D721Med (cell line): ENCODE data around the gene ZNF19.

ENCODE experiments used
- DNase-seq: peaks from one replicate; pipeline ENCODE4 v3.0.0; 2011; ENCODE audit warnings: low spot score; ENCODE audit not compliant: insufficient read length
- FAIRE-seq: peaks from 2 replicates; lab custom pipeline; 2011; peaks lifted over from hg19 to GRCh38; lab: Jason Lieb, UNC
- TF ChIP-seq, protein P1 (sequence below): IDR thresholded peaks from 2 replicates; pipeline ENCODE4 v1.5.1; 2012; ENCODE audit warnings: mild to moderate bottlenecking, control low read depth; ENCODE audit not compliant: insufficient read depth; ENCODE audit errors: missing control alignments

The ZNF19 gene

DNA sequence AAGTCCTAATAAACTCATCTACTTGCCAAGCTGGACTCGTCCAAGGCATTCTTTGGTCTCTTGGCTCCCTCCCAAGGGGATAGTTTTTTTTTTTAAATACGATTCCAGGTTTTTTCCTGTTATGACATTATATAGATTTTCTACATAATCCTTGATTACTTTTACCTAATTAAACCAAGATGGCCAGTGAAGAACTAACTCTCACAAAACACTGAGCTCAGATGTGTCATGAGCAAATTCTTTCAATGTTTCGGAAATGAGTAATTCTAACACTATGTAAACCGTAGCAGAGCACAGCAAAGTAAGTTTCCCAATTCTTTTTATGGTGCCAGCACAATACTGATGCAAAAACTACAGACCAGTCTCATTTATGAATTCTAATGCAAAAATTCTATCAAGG, 28.9 kb downstream of the ZNF19 start:
- TF ChIP-seq, protein P1, sequence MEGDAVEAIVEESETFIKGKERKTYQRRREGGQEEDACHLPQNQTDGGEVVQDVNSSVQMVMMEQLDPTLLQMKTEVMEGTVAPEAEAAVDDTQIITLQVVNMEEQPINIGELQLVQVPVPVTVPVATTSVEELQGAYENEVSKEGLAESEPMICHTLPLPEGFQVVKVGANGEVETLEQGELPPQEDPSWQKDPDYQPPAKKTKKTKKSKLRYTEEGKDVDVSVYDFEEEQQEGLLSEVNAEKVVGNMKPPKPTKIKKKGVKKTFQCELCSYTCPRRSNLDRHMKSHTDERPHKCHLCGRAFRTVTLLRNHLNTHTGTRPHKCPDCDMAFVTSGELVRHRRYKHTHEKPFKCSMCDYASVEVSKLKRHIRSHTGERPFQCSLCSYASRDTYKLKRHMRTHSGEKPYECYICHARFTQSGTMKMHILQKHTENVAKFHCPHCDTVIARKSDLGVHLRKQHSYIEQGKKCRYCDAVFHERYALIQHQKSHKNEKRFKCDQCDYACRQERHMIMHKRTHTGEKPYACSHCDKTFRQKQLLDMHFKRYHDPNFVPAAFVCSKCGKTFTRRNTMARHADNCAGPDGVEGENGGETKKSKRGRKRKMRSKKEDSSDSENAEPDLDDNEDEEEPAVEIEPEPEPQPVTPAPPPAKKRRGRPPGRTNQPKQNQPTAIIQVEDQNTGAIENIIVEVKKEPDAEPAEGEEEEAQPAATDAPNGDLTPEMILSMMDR, result no peak
- DNase-seq (no peak), FAIRE-seq (no peak)

DNA sequence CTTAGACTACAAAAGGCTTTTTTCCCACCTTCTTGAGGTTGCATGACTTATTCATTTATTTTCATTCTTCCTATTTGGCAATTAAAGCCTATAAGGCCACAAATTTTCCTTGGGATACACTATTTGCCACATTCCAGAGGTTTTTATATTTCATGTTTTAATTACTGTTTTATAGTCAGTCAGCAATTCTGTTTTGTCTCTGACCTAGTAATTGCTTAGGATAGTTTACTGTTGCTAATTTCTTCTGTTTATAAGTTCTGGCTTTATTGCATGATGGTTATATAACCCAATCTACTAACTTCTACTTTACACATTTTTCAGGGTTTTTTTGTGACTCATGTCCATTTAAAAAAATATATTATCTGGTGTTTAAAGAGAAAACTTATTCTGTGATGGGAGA, 29.6 kb downstream of the ZNF19 start:
- no peak for FAIRE-seq
- TF ChIP-seq, protein P1, result no peak
- DNase-seq, result no peak

DNA sequence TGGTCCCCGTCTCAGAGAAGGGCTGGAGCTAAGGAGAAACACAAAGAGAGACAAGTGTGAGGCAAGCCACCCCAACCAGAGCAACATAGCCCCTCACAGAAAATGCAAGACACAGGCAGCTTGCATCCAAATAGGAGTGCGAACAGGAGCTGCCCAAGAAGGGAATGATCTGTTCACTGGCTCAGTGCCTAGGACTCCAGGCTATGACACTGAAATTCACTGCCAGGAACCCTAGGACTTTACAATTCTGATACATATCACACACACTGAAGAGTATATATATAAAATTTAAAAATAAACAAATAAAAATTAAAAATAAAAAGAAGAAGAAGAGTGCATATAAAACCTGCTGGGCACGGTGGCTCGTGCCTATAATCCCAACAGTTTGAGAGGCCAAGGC, 32.3 kb downstream of the ZNF19 start:
- FAIRE-seq (no peak), DNase-seq (no peak)
- TF ChIP-seq, protein P1, result no peak

DNA sequence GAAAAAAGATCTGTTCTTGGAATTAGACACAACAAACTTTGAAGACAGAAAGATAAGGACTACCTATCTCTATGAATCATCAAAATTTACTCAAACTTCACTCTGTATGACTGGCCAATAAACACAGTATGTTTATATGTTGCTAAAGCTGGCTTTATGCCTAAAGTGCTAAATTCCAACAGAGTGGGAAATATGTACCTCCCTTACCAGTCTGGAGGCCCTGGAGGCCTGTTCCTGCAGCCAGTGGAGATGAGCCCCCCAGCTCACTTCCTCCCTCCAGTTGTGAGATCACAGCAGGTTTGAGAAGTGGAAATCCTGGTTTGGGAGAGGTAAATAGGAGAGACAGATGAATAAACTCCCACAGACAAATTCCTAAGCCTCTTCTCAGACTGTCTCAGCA, 36.1 kb downstream of the ZNF19 start:
- TF ChIP-seq, protein P1, result no peak
- DNase-seq, result no peak
- FAIRE-seq, result no peak

DNA sequence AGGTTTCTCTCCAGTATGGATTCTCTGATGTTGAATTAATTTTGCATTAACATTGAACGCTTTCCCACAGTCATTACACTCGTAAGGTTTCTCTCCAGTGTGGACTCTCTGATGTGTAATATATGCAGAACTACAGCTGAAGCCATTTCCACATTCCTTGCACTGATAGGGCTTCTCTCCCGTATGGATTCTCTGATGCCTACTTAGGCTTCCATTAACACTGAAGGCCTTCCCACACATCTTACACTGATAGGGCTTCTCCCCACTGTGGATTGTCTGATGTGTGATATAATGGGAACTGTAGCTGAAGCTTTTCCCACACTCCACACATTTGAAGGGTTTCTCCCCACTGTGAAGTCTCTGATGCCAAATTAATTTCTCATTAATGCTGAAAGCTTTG, 40.1 kb downstream of the ZNF19 start:
- DNase-seq (no peak), FAIRE-seq (no peak)
- TF ChIP-seq, protein P1, result no peak

DNA sequence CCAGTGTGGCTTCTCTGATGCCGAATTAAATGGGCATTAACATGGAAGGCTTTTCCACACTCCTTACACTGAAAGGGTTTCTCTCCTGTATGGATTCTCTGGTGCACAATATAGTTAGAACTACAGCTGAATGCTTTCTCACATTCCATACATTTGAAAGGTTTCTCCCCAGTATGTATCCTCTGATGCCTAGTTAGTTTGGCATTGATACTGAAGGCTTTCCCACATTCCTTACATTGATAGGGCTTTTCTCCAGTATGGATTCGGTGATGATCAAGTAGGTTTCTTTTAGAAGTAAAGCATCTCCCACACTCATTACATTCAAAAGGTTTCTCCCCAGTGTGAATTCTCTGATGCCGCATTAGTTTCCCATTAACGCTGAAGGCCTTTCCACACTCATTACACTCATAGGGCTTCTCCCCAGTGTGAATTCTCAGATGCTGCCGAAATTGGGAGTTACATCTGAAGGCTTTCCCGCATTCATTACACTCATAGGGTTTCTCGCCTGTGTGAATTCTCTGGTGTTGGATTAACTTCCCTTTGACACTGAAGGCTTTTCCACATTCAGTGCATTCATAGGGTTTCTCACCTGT, 40.8 kb downstream of the ZNF19 start:
- TF ChIP-seq, protein P1, result no peak
- no peak for DNase-seq
- FAIRE-seq, result no peak

DNA sequence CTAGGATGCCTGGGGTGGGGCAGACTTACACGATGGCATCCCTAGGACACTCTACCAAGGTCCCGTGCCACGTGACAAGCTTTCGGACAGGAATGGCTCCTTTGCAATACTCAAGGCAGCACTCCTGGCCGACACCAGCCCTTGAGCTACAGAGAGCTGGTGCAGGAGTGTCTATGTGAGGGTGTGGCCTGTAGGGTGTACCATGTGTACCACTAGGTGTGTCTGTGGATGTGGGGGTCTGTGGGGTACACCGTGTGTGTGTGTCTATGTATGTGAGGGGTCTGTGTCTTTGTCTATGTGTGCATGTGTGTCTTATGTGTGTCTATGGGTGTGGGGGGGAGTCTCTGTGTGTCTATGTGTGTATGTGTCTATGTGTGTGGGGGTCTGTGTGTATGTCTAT, 45.4 kb downstream of the ZNF19 start:
- DNase-seq (no peak), FAIRE-seq (no peak)
- TF ChIP-seq, protein P1, result no peak
